WERI-Rb-1 (cell line): ENCODE results near the gene C11orf65.

Experiments
- DNase-seq: peaks from one replicate; pipeline ENCODE4 v3.0.0-alpha.2; 2020
- H3K27ac ChIP-seq: fragments of 250-450 bp; sonication (Bioruptor Pico); 2 replicates; pipeline ENCODE4 v1.5.1; 2020; ENCODE audit warnings: mild to moderate bottlenecking, moderate library complexity
- H3K27me3 ChIP-seq: fragments of 250-450 bp; sonication (Bioruptor Pico); 2 replicates; pipeline ENCODE4 v1.5.1; 2021; ENCODE audit warnings: mild to moderate bottlenecking, low read depth, moderate library complexity; ENCODE audit not compliant: insufficient read depth, severe bottlenecking
- H3K36me3 ChIP-seq: fragments of 250-450 bp; sonication (Bioruptor Pico); 2 replicates; pipeline ENCODE4 v1.5.1; 2020; ENCODE audit warnings: mild to moderate bottlenecking, moderate library complexity
- H3K4me3 ChIP-seq: 2 replicates; pipeline ENCODE4 v1.5.1; 2011; ENCODE audit warnings: low read depth, mild to moderate bottlenecking, control low read depth, low read length
- H3K9me3 ChIP-seq: fragments of 250-450 bp; sonication (Bioruptor Pico); 2 replicates; pipeline ENCODE4 v1.5.1; 2021; ENCODE audit warnings: mild to moderate bottlenecking, moderate library complexity; ENCODE audit not compliant: severe bottlenecking
- TF ChIP-seq, protein P1 (sequence below): IDR thresholded peaks from 2 replicates; pipeline ENCODE4 v1.5.1; 2011; ENCODE audit warnings: low read depth, mild to moderate bottlenecking, control low read depth, inconsistent platforms, low read length

The C11orf65 gene

GRCh38 chr11:108341654-108342053 lies 125.7 kb downstream of the C11orf65 start:
- Histone ChIP-seq H3K27ac (no peak overlapping the region), H3K27me3 (no peaks in the 10 kb centered on the region), H3K4me3 (no peak overlapping the region), H3K9me3 (no peaks in the 10 kb centered on the region), H3K36me3 (peaks cover 8% of the 10 kb centered on the region; the same call in 1 of the 2 replicates)
- TF ChIP-seq, protein P1, sequence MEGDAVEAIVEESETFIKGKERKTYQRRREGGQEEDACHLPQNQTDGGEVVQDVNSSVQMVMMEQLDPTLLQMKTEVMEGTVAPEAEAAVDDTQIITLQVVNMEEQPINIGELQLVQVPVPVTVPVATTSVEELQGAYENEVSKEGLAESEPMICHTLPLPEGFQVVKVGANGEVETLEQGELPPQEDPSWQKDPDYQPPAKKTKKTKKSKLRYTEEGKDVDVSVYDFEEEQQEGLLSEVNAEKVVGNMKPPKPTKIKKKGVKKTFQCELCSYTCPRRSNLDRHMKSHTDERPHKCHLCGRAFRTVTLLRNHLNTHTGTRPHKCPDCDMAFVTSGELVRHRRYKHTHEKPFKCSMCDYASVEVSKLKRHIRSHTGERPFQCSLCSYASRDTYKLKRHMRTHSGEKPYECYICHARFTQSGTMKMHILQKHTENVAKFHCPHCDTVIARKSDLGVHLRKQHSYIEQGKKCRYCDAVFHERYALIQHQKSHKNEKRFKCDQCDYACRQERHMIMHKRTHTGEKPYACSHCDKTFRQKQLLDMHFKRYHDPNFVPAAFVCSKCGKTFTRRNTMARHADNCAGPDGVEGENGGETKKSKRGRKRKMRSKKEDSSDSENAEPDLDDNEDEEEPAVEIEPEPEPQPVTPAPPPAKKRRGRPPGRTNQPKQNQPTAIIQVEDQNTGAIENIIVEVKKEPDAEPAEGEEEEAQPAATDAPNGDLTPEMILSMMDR, result no peak
- DNase-seq, result no peak

DNA sequence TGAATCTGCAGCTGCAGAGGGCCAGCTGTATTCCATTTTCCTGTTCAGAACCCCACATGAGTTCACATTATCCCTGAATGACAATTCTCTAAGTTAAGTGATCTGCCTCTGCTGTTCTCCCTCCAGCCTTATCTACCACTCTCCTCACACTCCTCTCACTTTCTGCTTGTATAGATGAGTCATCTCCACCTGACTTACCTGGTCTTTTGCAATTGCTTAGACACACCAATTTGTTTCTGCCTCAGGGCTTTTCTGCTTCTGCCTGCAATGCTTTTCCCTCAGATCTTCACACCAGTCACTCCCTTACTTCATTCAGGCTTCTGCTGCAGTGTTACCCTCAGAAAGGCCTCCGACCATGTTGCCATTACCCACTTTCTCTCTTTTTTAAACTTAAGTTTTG lies 126.4 kb downstream of the C11orf65 start:
- H3K27ac ChIP-seq, result no peak overlapping the region
- peaks cover 14% of the 10 kb centered on the region for H3K36me3 ChIP-seq
- H3K9me3 ChIP-seq, result no peaks in the 10 kb centered on the region
- H3K27me3 ChIP-seq, result no peaks in the 10 kb centered on the region
- no peak overlapping the region for H3K4me3 ChIP-seq
- no peak for DNase-seq
- TF ChIP-seq, protein P1, result no peak

DNA sequence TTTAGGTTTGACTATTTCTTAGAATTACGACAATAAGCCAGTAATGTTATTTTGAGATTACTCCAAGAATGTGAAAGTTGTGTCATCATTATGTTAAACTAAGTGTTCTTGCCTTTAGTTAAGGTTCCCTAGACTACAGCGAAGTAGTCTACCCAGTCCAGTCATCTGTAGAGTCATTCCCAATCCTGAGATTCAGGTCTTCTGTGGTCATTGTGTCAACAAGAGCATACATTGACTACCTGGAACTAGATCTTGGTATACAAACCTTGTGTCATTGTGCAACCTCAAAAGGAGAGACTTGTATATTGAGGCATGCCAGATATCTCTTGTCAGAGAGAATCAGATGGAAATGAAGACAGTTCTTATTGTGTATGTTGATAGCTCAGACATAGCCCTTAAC lies 128.6 kb downstream of the C11orf65 start:
- Histone ChIP-seq H3K4me3 (no peak overlapping the region), H3K27me3 (no peaks in the 10 kb centered on the region), H3K9me3 (no peaks in the 10 kb centered on the region), H3K27ac (no peak overlapping the region), H3K36me3 (peaks cover 27% of the 10 kb centered on the region)
- TF ChIP-seq, protein P1, result no peak
- no peak for DNase-seq

GRCh38 chr11:108333403-108333899 lies 133.9 kb downstream of the C11orf65 start:
- Histone ChIP-seq H3K4me3 (no peak overlapping the region), H3K36me3 (peaks cover 51% of the 10 kb centered on the region), H3K9me3 (no peaks in the 10 kb centered on the region), H3K27ac (no peak overlapping the region), H3K27me3 (no peaks in the 10 kb centered on the region)
- TF ChIP-seq, protein P1, result no peak
- DNase-seq, result no peak
